ENCODE measurements around the gene PLAC9.

- TF ChIP-seq CTCF (IDR thresholded peaks at IDR 0.05; ENCODE audit: extremely low read depth in 1 of 2, insufficient read depth in 1 of 2, low read depth in 1 of 2, low read length in 2 of 2), result no peak
- no peak for TF ChIP-seq POLR2A (IDR thresholded peaks at IDR 0.05; ENCODE audit: low read depth, low read length)
- no peak for TF ChIP-seq EZH2 (IDR thresholded peaks at IDR 0.05; ENCODE audit: borderline replicate concordance, low read depth, low read length, severe bottlenecking)
- no peak for TF ChIP-seq JUN (IDR thresholded peaks at IDR 0.05; ENCODE audit: borderline replicate concordance, insufficient read depth, insufficient read length, low read depth)
- no peak for TF ChIP-seq MAX (IDR thresholded peaks at IDR 0.05; ENCODE audit: insufficient read depth, insufficient read length)
- no peak for TF ChIP-seq GATA2 (IDR thresholded peaks at IDR 0.05; ENCODE audit: insufficient read depth, insufficient read length, low read depth, low read length)
These were observed 22.6 kb downstream of the PLAC9 start for GRCh38 chr10:80154978-80155695.
